CD8-positive, alpha-beta memory T cell (primary cell): ENCODE data around the gene RAB22A. TPM values are rescaled to one million over a fixed set of nuclear protein-coding genes. Genes with fewer than 3 reads are reported as not detected.
"Not testable (repeated sequence)": the region's sequence is repeated elsewhere in the genome, so short reads cannot be mapped to it uniquely, and the experiment has no call there.

Experiments used
- CTCF ChIA-PET: fragments of 350-600 bp; sonication (Branson Sonifier 250); formaldehyde crosslinking; loops from one replicate; lab custom pipeline; 2021; ENCODE audit warnings: antibody characterized with exemption; lab: Charles Lee
- POLR2A ChIA-PET: fragments of 350-600 bp; sonication (Branson Sonifier 250); formaldehyde crosslinking; loops from one replicate; lab custom pipeline; 2021; ENCODE audit warnings: antibody characterized with exemption; lab: Charles Lee
- DNase-seq, 5 donors: peaks; one replicate each; pipeline versions ENCODE4 v3.0.0 to v3.0.0-alpha.2; 2020 to 2022; ENCODE audit warnings: mixed read lengths in 1 of 5
- H3K27ac ChIP-seq: one replicate; pipeline ENCODE4 v1.7.0; 2013; ENCODE audit warnings: low read depth, mild to moderate bottlenecking, low read length, moderate library complexity
- H3K27me3 ChIP-seq: 2 replicates; pipeline ENCODE4 v1.7.0; 2013; ENCODE audit warnings: low read length, mild to moderate bottlenecking; ENCODE audit not compliant: insufficient read depth, poor library complexity, severe bottlenecking
- H3K36me3 ChIP-seq: 2 replicates; pipeline ENCODE4 v1.7.0; 2013; ENCODE audit warnings: mild to moderate bottlenecking, low read length, moderate library complexity; ENCODE audit not compliant: insufficient read depth
- H3K4me1 ChIP-seq: 2 replicates; pipeline ENCODE4 v1.7.0; 2013; ENCODE audit warnings: mild to moderate bottlenecking, low read length, moderate library complexity; ENCODE audit not compliant: insufficient read depth
- H3K4me3 ChIP-seq: 2 replicates; pipeline ENCODE4 v1.7.0; 2013; ENCODE audit warnings: mild to moderate bottlenecking, low read length
- H3K9me3 ChIP-seq: 2 replicates; pipeline ENCODE4 v1.7.0; 2013; ENCODE audit warnings: mild to moderate bottlenecking, low read length
- H3K27ac Mint-ChIP-seq, 8 donors: one replicate each; pipeline ENCODE4 v1.8.0; 2020 to 2021; ENCODE audit warnings: mixed read lengths in 8 of 8, mild to moderate bottlenecking in 6 of 8, inconsistent platforms in 3 of 8, moderate library complexity in 3 of 8
- H3K27me3 Mint-ChIP-seq, 2 donors: one replicate each; pipeline ENCODE4 v1.8.0; 2020 to 2021; ENCODE audit warnings: mixed read lengths in 2 of 2, mild to moderate bottlenecking in 1 of 2, moderate library complexity in 1 of 2
- H3K36me3 Mint-ChIP-seq, 3 donors: one replicate each; pipeline ENCODE4 v1.8.0; 2020 to 2021; ENCODE audit warnings: mixed read lengths in 3 of 3, inconsistent platforms in 1 of 3, mild to moderate bottlenecking in 1 of 3
- H3K4me1 Mint-ChIP-seq, 3 donors: one replicate each; pipeline ENCODE4 v1.8.0; 2020 to 2021; ENCODE audit warnings: mixed read lengths in 3 of 3, inconsistent platforms in 1 of 3, mild to moderate bottlenecking in 1 of 3
- H3K4me3 Mint-ChIP-seq, 7 donors: one replicate each; pipeline ENCODE4 v1.8.0; 2020 to 2021; ENCODE audit warnings: mixed read lengths in 7 of 7, mild to moderate bottlenecking in 6 of 7, moderate library complexity in 4 of 7, inconsistent platforms in 2 of 7
- H3K9me3 Mint-ChIP-seq, 5 donors: one replicate each; pipeline ENCODE4 v1.8.0; 2020 to 2022; ENCODE audit warnings: mixed read lengths in 5 of 5, mild to moderate bottlenecking in 3 of 5, moderate library complexity in 2 of 5, inconsistent platforms in 1 of 5
- polyA plus RNA-seq: library from polyadenylated mRNA; unstranded; fragments of 300-500 nt; fragmentation: Illumina TruSeq; gene quantifications from one replicate; pipeline ENCODE4 v1.2.3, GENCODE V29; 2021
- total RNA-seq, 2 experiments: library from RNA; stranded (reverse); gene quantifications; one replicate each; pipeline ENCODE4 v1.2.3, GENCODE V29; 2021

Gene RAB22A
- total and polyA plus RNA-seq, 3 experiments from 2014 or later: 14.9 to 17.6 (median 17.3) TPM

DNA sequence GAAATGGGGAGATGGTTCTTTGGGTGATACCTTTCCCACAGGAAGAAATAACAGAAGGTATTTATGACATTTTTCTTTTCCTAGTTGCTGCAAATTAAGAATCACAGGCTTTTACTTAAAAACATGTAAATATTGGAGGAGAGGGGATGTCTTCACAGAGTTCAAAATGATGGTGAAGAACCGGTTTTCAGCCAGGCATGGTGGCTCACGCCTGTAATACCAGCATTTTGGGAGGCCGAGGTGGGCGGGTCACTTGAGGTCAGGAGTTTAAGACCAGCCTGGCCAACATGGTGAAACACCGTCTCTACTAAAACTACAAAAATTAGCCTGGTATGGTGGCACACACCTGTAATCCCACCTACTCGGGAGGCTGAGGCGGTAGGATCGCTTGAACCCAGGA is 63.8 kb downstream of the RAB22A start:
- H3K36me3 ChIP-seq, CTCF ChIA-PET, DNase-seq, H3K9me3 Mint-ChIP-seq, H3K4me3 ChIP-seq, H3K4me1 ChIP-seq, H3K36me3 Mint-ChIP-seq, H3K9me3 ChIP-seq, POLR2A ChIA-PET, H3K27me3 ChIP-seq, H3K27ac ChIP-seq, H3K4me3 Mint-ChIP-seq, H3K4me1 Mint-ChIP-seq: not testable (repeated sequence)
- H3K27ac Mint-ChIP-seq: peak overlapping the region in 1 of 8 donors; percentile 8
- peaks cover 10 to 24% of the 10 kb centered on the region in 2 donors for H3K27me3 Mint-ChIP-seq

DNA sequence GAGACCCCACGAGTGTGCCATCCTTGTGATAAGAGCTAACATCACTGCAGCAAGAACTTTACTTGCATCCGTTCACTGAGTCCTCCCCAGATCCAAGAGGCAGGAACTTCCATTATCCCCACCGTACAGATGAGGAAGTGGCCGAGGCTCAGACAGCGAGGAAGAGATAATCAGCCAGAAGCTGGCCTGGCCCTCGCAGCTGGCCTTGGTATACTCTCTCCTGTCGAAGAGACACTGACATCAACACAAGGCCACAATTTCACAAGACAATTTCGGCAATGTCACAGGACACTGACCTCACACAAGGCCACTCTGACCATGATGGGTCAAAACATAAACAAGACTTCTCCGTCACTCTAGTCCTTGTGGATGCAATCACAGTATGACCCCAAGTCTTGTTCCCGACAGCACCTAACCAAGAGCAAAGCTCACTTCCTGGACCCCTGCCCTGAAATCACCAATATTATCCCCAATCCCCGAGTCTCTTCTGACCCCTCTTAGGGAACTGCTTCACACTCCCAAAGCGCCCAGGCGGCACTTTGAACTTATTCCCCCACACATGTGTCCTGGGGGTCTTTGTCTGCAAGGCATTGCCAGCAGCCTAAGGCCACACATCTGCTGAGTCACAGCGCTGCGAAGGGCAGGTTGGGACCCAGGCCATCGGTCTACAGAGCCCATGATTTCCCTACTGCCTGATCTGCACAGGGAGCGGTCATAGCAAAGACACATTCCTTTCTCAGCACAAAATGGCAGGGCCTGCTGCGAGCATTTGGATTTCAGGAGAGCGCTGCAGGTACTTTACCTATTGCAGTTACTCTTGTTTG is 64.7 kb downstream of the RAB22A start:
- Mint-ChIP-seq H3K27ac (peak overlapping the region in 2 of 8 donors; percentile 17 to 43), H3K27me3 (peaks cover 11 to 33% of the 10 kb centered on the region in 2 donors), H3K36me3 (peaks cover 0 to 3% (median 2%) of the 10 kb centered on the region in 3 donors), H3K4me1 (no peaks in the 10 kb centered on the region), H3K4me3 (no peak overlapping the region), H3K9me3 (no peaks in the 10 kb centered on the region)
- Histone ChIP-seq H3K27me3 (peaks cover 4% of the 10 kb centered on the region), H3K27ac (peak overlapping the region; percentile 47), H3K4me3 (no peak overlapping the region), H3K36me3 (no peaks in the 10 kb centered on the region), H3K9me3 (no peaks in the 10 kb centered on the region), H3K4me1 (no peaks in the 10 kb centered on the region)
- CTCF ChIA-PET: no interaction called here
- POLR2A ChIA-PET: no interaction called here
- no peak for DNase-seq

DNA sequence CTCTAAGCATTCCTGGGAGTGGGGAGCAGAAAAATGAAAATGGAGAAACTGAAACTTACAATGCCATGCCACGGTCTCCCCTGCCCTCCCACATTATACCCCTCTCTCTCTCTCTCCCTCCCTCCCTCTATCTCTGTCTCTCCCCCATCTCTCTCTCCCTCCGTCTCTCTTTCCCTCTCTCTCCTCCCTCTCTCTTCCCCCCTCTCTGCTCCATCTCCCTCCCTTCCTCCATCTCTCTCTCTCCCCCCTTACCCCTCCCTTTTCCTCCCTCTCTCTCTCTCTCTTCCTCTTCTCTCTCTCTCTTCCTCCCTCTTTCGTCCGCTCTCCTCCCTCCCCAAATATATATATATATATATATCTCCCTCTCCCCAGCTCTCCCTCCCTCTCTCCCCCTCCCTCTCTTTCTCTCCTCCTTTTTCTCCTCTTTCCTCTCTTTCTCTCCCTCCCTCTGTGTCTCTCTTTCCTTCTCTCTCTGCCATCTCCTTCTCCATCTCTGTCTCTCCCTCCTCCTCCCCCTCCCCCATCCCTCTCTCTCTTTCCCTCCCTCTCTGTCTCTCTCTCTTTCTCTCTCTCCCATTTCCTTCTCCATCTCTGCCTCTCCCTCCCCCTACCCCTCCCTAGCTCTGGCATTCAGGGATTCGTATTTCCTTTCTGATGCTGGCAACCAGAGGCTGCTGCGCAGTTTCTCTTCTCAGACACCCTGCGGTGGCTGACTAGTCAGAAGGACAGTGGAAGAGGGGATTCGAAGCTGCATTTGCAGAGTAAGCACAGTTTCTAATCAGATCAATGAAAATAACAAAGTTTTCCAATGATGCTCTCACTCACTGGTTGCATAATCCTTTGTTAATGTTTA is 65.6 kb downstream of the RAB22A start:
- no peak overlapping the region for H3K4me3 Mint-ChIP-seq
- peak overlapping the region in 1 of 8 donors; percentile 35 for H3K27ac Mint-ChIP-seq
- Histone ChIP-seq H3K27ac (no peak overlapping the region), H3K9me3 (no peaks in the 10 kb centered on the region), H3K4me1 (no peaks in the 10 kb centered on the region), H3K36me3 (no peaks in the 10 kb centered on the region), H3K27me3 (peaks cover 4% of the 10 kb centered on the region), H3K4me3 (no peak overlapping the region)
- DNase-seq: no peak
- peaks cover 0 to 3% (median 0%) of the 10 kb centered on the region in 3 donors for H3K36me3 Mint-ChIP-seq
- no peaks in the 10 kb centered on the region for H3K9me3 Mint-ChIP-seq
- H3K4me1 Mint-ChIP-seq: no peaks in the 10 kb centered on the region
- ChIA-PET POLR2A (no interaction called here), CTCF (no interaction called here)
- H3K27me3 Mint-ChIP-seq: peaks cover 11 to 39% of the 10 kb centered on the region in 2 donors

DNA sequence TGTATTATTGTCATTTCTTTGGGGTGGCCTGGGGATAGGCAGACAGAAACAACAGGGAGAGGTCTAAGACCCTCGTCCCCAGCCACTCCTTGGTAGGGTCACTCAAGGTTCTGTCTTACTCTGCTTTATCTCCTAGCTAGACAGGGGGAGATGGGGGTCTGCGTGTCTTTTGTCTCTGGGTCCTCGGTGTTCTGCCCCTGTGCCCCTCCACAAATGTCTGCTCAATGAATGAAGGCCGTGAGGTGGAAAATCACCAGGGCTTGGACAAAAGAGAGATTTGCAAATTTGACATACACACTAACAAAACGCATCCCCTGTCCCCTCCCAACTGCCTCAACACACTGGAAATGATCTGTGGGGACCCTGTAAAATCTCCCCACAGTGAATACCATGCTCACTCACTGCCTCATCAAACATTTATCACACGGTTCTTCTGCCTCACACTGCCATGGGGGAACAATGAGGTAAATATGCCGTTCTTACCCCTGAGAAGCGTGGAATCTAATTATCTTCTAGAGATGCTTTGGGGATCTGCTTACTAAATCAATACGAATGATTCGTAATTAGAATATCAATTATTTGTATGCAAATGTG is 66.3 kb downstream of the RAB22A start:
- H3K4me1 ChIP-seq: no peaks in the 10 kb centered on the region
- DNase-seq: no peak
- no peak overlapping the region for H3K27ac Mint-ChIP-seq
- no peaks in the 10 kb centered on the region for H3K36me3 ChIP-seq
- POLR2A ChIA-PET: no interaction called here
- no peaks in the 10 kb centered on the region for H3K4me1 Mint-ChIP-seq
- no peak overlapping the region for H3K4me3 Mint-ChIP-seq
- H3K9me3 Mint-ChIP-seq: peaks cover 1 to 3% (median 2%) of the 10 kb centered on the region in 5 donors
- CTCF ChIA-PET: no interaction called here
- no peak overlapping the region for H3K4me3 ChIP-seq
- H3K27me3 Mint-ChIP-seq: peaks cover 17 to 46% of the 10 kb centered on the region in 2 donors
- H3K36me3 Mint-ChIP-seq: peaks cover 0 to 5% (median 0%) of the 10 kb centered on the region in 3 donors
- no peak overlapping the region for H3K27ac ChIP-seq
- no peaks in the 10 kb centered on the region for H3K9me3 ChIP-seq
- H3K27me3 ChIP-seq: peaks cover 4% of the 10 kb centered on the region

DNA sequence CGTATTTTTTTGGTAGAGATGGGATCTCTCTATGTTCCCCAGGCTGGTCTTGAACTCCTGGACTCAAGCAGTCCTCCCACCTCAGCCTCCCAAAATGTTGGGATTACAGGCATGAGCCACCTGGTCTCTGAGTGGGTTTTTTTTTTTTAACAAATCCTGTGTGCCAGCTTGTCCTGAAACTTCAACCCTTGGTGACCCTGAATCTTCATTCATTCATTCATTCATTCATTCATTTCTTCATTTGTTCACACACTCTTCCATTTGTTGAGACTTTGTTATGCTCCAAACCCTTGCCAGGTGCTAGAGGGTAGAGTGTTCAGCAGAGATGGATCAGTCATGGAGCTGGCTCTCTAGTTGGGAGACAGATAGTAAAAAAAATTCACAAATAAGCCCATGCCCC is 67.5 kb downstream of the RAB22A start:
- Histone ChIP-seq H3K9me3 (no peaks in the 10 kb centered on the region), H3K4me3 (no peak overlapping the region), H3K4me1 (no peaks in the 10 kb centered on the region), H3K27ac (no peak overlapping the region), H3K36me3 (no peaks in the 10 kb centered on the region), H3K27me3 (peaks cover 4% of the 10 kb centered on the region)
- Mint-ChIP-seq H3K4me1 (no peaks in the 10 kb centered on the region), H3K4me3 (no peak overlapping the region), H3K27me3 (peaks cover 27 to 58% of the 10 kb centered on the region in 2 donors), H3K27ac (peak overlapping the region in 1 of 8 donors; percentile 47), H3K36me3 (peaks cover 0 to 16% (median 4%) of the 10 kb centered on the region in 3 donors), H3K9me3 (peaks cover 6 to 13% (median 9%) of the 10 kb centered on the region in 5 donors)
- POLR2A ChIA-PET: no interaction called here
- no peak for DNase-seq
- CTCF ChIA-PET: interaction anchor here (0.6 kb wide), 1 partner anchor 541 kb away, joined by 3 read pairs; no protein-coding TSS in a partner anchor

DNA sequence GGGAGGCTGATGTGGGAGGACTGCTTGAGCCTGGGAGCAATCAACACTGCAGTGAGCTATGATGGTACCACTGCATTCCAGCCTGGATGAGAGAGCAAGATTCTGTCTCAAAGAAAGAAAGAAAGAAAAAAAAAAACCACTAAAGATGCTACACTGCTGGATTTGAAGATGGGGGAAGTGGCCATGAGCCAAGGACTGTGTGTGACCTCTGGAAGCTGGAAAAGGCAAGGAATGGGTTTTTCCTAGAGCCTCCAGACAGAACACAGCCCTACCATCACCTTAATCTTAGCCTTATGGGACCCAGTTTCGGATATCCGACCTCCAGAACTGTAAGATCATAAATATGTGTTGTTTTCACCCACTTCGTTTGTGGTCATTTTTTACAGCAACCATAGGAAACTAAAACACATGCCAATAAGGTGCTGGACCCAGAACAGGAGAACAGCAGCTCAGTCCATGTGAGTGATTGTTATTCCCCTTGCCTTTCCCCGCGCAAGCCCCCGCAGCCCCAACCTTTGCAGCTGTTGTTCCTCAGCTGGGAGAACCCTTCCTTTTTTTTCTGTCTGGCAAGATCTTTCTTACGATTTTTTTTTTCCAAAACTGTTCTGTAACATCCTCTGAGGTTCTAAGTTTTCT is 68.4 kb downstream of the RAB22A start:
- no peak overlapping the region for H3K27ac ChIP-seq
- H3K9me3 Mint-ChIP-seq: peaks cover 6 to 18% (median 10%) of the 10 kb centered on the region in 5 donors
- H3K4me1 Mint-ChIP-seq: no peaks in the 10 kb centered on the region
- H3K27me3 ChIP-seq: peaks cover 4% of the 10 kb centered on the region
- ChIA-PET CTCF (interaction anchor here (0.9 kb wide), 1 partner anchor 59 kb away, joined by 3 read pairs; no protein-coding TSS in a partner anchor), POLR2A (no interaction called here)
- no peaks in the 10 kb centered on the region for H3K9me3 ChIP-seq
- H3K4me1 ChIP-seq: no peaks in the 10 kb centered on the region
- no peak for DNase-seq
- no peak overlapping the region for H3K4me3 ChIP-seq
- H3K27me3 Mint-ChIP-seq: peaks cover 29 to 67% of the 10 kb centered on the region in 2 donors
- no peak overlapping the region for H3K4me3 Mint-ChIP-seq
- H3K36me3 ChIP-seq: no peaks in the 10 kb centered on the region
- no peak overlapping the region for H3K27ac Mint-ChIP-seq
- peaks cover 0 to 25% (median 4%) of the 10 kb centered on the region in 3 donors for H3K36me3 Mint-ChIP-seq

DNA sequence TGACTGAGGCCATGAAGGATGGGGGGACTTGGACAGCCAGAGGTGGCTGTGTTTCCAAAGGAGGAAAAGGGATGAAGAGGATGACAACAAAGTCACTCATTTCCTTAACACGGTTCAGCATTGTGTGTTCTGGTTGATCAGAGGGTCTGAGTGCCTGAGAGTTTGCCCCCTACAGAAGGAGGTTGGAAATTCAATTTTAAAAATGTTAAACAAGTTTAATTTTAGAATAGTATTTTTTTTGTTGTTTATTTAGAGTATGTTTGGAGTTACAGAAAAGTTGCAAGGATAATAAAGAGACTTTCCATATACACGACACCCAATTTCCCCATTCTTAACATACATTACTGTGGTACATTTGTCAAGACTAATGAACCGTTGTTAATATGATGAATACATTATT is 69.2 kb downstream of the RAB22A start:
- peaks cover 31 to 75% of the 10 kb centered on the region in 2 donors for H3K27me3 Mint-ChIP-seq
- ChIA-PET CTCF (no interaction called here), POLR2A (no interaction called here)
- peak overlapping the region in 1 of 8 donors; percentile 3 for H3K27ac Mint-ChIP-seq
- H3K9me3 ChIP-seq: no peaks in the 10 kb centered on the region
- no peak overlapping the region for H3K27ac ChIP-seq
- H3K36me3 Mint-ChIP-seq: peaks cover 0 to 26% (median 4%) of the 10 kb centered on the region in 3 donors
- H3K27me3 ChIP-seq: peaks cover 4% of the 10 kb centered on the region
- H3K36me3 ChIP-seq: no peaks in the 10 kb centered on the region
- no peak overlapping the region for H3K4me3 ChIP-seq
- no peaks in the 10 kb centered on the region for H3K4me1 ChIP-seq
- H3K4me1 Mint-ChIP-seq: no peaks in the 10 kb centered on the region
- DNase-seq: no peak
- no peak overlapping the region for H3K4me3 Mint-ChIP-seq
- H3K9me3 Mint-ChIP-seq: peaks cover 6 to 18% (median 10%) of the 10 kb centered on the region in 5 donors
